HG02938 (cell line): ENCODE data around the gene PHF21B.
"Not testable (repeated sequence)": the region's sequence is repeated elsewhere in the genome, so short reads cannot be mapped to it uniquely, and the experiment has no call there.

ENCODE experiments used
- ATAC-seq: cut with Tn5 transposase; IDR thresholded peaks from one replicate; pipeline ENCODE4 v1.9.1; 2021; ENCODE audit warnings: mild to moderate bottlenecking, moderate library complexity; ENCODE audit not compliant: unreplicated experiment

Gene PHF21B

DNA sequence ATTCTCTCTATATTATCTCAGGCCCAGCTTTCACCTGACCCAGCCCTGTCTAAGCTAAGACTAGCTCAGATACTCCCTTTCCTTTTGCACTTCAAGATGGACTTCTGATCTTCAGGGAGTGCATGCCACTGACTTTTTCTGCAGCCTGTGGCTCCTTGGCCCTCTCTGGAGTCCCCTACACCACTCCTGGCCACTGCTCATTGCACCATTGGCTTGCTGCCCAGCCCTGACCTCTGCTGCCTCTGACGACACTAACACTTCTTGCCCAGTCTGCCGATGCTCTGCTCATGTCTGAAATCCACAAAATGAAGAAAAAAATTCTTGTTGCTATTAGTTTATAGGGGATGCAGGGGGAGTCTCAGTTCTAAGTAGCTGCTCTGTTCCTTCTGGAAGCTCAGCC is 106.6 kb downstream of the PHF21B start:
- ATAC-seq = not testable (repeated sequence)

DNA sequence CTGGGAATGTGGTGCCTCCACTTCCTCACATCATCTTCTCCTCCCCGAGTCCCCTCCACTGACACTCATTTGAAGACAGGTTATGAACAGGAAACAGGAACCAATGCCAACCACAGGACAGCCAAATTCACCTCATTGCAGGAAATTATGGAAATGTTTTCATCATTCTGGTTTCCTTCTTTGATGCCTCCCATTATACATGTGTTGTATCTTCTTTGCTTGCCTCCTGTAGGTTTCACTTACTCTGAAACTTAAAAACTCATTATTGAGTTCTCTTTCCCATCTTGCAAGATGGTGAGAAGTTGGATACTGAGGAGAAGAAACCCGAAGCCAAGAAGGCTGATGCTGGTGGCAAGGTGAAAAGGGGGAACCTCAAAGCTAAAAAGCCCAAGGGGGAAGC is 108.5 kb downstream of the PHF21B start:
- no peak for ATAC-seq

DNA sequence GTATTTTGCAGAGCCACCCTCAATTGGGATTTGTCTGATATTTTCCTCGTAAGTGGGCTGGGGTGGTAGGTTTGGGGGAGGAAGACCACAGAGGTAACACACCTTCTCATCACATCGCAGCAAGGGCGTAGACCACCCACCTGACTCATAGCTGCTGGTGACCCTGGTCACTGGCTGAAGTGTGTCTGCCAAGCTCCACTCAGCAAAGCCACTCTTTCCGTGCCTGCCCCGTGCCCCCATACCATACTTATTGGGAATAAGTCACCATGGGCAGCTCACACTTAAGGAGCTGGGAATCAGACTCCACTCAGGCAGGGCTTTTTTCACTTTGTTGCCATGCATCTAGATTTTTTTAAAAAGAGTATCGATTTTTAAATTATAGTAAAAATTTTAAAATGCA is 111.6 kb downstream of the PHF21B start:
- ATAC-seq = no peak

DNA sequence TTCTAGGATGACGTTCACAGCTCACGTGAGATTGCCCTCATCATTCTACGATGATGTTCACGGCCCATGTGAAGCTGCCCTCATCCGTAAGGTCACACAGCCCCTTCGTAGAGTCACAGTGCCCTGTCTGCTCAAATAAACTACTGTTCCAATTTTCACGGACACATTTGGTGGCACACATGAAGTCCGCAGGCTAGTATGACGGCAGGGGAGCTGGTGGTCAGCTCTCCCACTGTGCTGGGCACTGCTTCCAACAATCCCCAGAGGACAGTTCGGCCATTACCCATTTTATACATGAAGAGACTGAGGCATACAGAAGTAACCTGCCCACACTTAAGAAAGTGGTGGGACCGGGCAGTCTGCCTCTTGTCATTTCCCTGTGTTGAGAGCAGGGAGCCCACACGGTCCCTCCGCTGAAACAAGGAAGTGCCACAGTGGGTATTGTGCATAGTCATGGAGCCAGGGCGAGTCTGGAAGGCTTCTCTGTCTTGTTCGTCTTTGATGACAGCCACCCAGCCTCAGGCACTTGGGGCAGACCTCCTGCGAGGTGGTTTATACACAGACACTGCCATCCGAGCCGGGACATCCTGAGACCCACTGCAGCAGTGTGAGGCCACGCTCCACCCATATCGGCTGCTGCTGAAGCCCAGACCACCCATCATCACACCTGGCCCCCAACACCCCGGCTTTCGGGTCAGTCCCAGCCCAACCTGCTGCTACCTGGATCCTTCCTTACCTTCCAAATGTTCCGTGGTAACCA is 114.3 kb downstream of the PHF21B start:
- ATAC-seq = no peak

DNA sequence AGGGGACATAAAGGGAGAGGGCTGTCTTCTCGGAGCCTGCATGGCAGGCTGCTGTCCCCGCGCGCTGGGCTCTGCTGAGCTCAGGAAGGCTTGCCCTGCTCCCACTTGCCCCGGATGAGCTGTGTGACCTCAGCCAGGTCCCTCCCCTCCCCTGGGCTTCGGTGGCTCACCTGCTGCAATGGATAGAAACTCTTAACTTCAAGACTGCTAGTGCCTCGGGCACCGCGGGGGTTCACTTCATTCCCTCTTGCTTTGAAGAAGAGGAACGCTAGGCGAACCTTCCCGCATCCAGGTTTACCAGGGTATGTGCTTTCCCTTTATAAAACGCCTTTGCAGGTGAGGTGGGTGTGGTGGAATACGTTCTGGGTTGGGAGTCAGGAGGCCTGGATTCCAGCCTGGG is 115.0 kb downstream of the PHF21B start:
- ATAC-seq = no peak

DNA sequence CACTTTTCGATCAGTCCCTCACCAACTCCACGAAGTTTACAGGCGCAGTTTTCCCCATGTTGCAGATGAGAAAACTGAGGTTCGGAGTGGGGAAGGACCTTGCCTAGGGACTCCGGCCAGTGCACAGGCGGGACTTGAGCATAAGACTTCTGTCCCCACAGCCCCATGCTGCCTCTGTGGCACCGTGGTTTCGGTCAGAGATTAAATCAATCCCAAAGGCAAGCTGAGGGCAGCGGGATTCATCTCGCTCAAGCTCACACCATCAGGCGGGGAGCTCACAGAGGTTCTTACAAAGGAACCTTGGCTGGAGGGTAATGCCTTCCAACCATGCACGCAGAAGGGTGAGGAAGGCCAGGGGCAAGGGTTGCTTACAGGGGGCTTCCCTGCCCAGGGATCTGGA is 115.5 kb downstream of the PHF21B start:
- no peak for ATAC-seq

DNA sequence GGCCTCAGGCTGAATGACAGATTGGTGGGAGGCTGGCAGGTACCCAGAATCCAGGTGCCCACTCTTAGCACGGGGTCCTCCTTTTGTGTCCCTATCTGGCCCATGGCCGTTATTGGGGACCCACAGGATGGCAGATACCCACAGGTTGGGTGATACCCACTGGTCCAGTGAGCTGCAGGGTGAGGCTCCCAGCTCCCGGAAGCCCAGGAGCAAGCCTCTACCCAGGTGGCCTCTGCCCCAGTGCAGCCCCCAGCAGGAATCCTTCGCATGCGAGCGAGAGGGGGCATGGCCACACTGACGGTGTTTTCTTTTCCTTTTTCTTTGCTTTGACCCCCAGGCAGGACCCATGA is 116.1 kb downstream of the PHF21B start:
- ATAC-seq = no peak

DNA sequence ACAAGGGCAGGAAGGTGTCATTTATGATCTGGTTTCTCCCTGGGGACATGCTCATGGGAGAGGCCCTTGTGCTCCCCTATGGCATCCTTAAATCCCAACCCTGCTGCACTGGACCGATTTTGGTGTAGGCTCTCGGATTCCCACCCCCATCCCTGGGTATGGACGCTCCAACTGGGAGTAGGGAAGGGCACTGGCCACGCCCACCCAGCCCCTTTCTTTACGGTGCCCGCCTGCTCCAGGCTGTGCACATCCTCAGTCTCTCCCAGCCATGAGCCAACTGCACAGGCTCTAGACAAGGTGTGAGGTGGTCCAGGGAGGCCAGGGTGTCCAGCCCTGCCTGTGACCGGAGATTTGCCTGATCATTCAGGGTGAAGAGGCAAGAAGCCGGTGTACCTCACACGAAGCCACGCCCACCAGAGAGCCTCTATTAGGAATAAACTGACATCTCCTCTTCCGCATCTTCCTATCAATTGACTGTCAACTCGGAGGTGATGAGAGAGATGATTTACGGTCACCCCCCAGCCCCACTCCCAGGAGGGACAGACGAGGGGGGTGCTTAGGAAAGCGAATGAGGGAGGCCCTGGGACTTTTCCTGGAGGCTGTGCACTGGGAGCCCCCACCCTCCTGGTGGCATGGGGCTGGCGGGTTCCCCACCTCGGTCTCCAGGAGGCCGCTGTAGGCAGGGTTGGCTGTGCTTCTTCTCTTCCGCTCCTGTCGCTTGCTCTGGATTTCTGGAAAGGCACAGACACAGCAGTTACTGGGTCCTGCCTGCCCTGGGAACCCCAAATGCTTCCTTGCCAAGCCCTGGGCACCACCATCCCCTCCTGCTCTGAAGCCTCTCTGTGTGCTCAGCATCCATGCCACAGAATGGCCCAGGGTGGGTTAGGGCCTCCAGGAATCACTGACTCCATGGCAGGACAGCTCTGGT is 116.7 kb downstream of the PHF21B start:
- no peak for ATAC-seq

DNA sequence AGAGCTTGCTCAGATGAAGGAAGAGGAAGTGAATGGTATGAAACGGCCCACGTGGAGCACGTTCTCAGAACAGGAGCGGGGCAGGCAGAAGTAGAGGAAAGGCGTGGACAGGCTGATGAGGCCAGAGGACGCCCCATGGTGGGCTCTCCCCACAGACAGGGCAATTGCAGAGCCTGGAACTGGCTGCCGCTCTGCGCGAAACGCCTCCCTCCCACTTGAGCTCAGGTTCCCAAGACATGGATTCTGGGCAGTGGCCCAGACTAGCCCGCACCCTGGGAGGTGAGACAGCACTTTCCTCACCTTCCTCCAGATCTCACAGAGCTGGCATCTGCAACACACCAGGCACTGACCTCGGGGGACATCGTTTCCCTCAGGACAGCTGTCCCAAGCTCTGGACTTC is 117.6 kb downstream of the PHF21B start:
- ATAC-seq = no peak

DNA sequence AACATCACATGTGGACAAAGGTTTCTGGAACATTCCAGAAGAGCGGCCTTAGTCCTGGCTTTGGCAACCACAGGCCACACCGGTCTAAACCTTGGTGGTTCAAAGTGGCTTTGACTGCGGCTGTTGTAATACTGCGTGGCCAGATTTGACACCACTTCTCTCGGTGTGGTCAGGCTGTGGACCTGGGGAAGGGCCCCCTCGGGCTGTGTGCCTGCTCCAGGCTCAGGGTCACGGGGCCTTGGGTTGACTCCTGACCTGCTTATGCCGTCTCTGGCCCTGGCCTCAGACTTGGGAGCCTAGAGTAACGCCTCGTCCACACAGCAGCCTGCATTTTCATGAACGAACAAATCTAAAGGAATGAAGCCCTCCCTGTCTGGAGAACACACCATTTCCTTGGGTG is 118.0 kb downstream of the PHF21B start:
- no peak for ATAC-seq

DNA sequence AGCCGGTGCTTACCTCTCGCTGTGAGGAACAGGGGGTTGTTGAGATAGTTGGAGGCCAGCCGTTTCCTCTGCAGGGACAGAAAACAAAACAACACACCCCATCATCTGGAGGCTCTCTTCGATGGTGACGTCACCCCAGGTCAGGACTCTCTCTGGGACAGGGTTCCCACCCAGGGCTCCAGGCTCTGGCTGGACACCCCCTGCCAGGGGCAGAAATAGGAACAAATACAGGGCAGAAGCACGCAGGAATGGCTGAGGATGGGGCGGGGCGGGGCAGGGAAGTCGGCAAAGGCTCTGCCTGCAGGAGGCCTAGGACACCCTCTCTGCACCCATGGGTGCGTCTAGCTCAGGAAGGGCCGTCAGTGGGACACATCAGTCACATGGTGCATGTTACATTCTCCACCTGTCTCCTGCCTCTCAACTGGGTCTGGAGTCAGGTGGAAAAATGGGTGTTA is 118.5 kb downstream of the PHF21B start:
- ATAC-seq = no peak

DNA sequence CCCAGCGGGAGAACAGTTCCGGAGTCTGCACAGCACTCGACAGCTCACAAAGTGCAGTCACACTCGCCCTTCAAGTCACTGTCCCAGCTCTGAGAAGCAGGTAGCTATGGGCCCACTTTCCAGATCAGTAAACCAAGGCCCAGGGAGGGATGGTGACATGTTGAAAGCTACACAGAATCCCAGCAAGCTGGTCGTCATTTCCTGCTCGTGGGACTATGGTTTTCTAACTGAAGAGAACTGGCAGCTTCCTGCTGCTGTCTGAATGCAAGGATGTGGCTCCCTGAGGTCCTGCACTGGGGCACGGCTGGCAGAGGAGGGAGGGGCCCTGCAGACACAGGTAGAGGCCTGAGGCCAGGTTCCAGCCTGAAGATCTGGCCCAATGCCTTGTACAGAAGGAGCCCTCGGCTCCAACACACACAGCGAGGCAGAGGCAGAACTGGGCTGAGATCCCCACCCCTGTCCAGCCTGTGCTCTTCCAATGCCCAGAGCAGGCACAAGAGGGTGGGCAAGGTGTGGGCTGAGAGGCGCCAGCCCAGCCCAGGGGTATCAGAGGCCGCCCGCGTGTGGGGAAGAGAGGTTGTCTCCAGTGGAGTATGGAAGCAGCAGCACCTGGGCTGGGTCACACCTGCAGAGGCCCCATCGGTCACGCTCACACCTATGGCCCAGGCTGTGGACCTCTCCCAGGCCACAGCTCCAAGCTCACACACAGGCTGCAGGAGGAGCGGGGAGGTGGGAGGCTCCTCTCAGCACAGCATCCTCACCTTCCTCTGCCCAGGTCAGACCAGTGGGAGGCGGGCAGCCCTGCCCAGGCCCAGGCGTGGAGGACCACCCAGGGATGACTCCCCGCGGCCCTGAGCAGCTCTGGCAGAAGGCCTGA is 119.2 kb downstream of the PHF21B start:
- no peak for ATAC-seq

DNA sequence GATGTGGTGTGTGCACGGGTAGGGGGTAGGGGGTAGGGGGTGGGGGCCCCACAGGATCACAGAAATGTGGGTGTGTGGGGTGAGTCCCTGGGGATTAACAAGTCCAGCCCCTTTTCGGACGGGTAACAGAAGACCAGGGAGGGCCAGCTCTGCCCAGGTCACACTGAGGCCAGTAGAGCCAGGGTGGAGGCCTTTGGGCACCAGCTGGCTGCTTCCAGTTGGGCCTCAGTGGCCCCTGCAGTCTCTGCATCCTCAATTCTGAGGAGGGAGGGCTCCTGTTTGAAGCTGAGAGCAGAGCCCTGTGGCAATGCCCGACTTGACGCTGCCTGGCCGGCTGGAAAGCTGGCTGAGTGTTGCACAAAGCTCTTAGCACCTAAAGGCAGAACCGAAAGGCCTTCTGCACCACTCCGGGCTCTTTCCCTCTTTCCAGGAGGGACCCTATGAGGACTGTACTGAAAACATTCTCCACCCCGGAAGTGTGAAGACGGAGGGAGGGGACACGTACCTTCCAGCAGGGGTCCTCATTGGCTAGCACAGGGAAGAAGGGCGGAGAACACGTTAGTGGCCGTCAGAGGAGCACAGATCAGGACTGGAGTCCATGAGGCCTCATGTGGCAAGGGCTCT is 120.4 kb downstream of the PHF21B start:
- ATAC-seq = no peak

DNA sequence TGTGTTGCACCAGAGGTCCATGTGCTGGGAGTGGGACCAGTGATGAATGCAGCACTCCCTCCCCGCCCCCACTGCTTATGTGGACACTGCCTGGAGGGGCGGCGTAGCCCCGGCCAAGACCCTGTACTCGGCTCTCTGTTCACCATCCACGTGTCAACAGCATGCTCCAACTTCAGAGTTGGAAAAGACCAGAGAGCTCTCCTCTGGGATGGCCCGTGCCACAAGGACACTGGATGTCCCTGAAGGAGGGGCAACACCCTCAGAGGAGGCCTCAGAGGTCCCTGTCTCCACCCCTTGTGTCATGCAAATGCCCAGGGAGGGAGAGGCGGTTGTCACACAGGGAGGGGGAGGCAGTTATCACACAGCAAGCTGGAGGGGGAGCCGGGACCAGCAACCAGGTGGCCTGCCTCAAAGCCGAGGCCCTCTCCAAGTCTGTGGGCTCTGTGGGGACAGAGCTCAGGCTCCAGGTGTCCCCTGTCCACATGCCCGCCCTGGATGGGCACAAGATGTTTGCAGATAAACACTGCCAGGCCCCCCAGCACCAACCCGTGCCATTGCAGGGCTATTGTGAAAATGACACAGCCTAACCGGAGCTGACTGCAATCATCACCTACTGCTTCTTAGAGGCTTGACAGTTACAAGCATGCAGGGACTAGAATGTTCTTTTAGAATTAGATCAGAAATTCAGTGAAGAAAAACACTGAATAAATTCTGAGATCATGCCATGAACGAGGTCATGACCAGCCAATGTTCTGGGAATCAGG is 121.1 kb downstream of the PHF21B start:
- ATAC-seq = no peak

DNA sequence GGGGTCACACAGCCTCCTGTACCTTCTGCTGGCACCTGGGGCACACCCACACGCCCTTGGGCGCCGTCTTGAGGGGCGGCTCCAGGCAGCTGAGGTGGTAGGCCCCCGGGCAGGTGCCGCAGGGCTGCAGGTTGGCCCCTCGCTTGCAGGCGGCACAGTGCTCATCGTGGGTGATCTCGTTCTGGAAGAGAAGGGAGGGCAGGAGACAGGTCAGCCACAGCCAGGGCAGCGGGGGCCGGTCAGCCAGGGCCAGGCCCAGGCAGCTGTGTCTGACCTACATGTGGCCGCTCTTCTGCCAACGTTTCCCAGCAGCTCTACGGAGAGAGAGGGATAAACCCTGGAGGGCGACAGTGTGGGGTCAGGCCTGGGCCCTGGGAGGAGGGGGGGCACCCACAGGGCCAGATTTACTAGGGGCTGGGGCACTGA is 121.9 kb downstream of the PHF21B start:
- no peak for ATAC-seq

DNA sequence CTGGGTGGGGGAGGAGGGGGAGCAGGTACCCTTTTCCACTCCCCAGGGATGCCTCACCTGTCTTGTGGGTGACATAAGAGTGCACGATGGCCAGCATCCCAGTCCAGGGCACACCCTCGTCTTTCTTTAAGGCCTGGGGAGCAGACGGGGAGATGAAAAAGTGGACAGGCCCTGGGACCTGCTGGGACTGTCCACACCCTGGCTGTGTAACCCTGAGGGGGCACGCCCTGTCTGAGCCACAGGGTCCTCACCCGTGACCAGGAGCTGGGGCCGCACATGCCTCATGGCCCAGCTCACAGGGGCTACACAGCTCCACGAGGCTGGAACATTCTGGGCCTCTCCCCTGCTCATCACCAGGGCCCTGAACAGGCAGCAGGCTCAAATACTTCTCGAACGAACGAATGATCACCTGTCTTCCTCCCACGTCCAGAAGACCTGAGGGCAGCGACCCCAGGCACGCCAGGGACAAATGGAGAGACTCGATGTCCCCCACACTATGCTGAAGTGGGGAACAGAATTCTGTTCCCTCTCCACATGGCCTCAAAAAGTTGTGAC is 123.9 kb downstream of the PHF21B start:
- ATAC-seq = no peak

DNA sequence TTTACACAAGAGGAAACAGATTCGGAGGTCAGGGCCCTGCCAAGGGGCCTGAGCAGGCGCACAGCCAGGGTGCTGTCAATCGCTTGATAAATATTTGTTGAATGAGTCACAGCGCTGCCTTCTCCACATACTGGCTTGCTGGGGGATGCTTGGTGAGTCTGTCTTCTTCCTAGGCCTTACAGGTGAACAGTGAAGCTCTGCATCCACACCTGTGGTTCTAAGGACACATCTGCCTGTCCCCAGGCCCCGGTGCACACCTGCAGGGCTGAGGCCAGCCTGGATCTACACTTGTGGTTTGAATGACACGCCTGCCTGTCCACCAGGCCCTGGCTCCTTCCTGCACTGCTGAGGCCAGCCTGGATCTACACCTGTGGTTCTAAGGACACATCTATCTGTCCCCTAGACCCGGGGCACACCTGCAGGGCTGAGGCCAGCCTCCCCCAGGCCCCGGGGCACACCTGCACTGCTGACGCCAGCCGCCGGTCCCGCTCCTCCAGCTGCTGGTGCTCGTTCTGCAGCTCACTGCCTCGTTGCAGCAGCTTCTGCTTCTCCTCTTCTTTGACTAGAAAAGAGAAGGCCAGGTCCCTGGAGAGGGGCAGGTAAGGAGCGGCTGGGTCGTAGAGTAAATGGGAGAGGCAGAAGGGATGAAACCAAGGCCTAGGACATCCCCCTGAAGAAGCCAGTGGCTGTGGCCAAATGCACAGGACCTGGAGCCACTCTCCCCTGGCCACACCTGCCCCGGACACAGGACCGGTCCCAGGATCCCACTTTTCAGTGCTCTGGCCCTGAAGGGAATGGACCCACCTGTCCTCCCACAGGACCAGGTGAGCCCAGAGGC is 124.6 kb downstream of the PHF21B start:
- ATAC-seq = no peak

DNA sequence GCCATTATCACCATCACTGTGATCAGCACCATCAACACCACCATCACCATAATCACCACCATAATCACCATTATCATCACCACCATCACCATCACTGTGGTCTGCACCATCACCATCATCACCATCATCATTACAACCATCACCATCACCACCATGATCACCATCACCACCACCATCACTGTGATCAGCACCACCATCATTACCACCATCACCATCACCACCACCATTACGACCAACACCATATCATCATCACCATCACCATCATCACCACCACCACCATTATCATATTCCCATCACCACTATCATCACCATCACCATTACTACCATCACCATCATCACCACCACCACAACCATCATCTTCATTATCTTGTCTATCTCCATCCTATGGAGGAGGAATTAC is 125.2 kb downstream of the PHF21B start:
- no peak for ATAC-seq

DNA sequence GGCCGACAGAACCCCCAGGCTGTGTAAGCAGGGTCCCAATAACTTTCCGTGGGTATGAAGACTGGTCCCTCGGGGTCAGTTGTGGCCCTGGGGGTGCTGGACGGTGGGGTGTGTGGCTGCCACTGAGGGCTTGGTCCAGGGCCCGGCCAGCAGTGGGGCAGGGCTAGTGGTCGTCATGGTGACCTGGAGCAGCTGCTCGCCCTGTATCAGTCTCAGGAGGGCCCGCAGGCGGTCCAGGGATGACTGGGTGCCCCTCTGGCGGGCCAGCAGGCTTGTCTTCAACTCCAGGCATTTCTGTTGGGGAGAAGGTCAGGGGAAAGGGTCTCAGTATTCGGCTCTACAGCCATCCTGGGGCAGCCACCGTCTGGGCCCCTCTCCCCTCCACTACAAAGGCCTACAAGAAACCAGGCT is 126.8 kb downstream of the PHF21B start:
- ATAC-seq = no peak
